Suprapubic skin (tissue), 4 donors: ENCODE measurements around the gene COA5. TPM values are rescaled to one million over a fixed set of nuclear protein-coding genes. Genes with fewer than 3 reads are reported as not detected.

Experiments
- DNase-seq, 2 donors: peaks; one replicate each; pipeline ENCODE4 v3.0.0-alpha.2; 2019; ENCODE audit warnings: low spot score in 2 of 2
- H3K27ac ChIP-seq: fragments of 200-600 bp; sonication (generic); one replicate; pipeline ENCODE4 v1.5.1; 2019
- H3K27me3 ChIP-seq: fragments of 200-600 bp; sonication (generic); one replicate; pipeline ENCODE4 v1.5.1; 2019
- H3K36me3 ChIP-seq: fragments of 200-600 bp; sonication (generic); one replicate; pipeline ENCODE4 v1.5.1; 2019
- H3K4me1 ChIP-seq: fragments of 200-600 bp; sonication (generic); one replicate; pipeline ENCODE4 v1.5.1; 2019
- H3K4me3 ChIP-seq: fragments of 200-600 bp; sonication (generic); one replicate; pipeline ENCODE4 v1.5.1; 2019; ENCODE audit warnings: mild to moderate bottlenecking
- H3K9me3 ChIP-seq: fragments of 200-600 bp; sonication (generic); one replicate; pipeline ENCODE4 v1.5.1; 2019
- EP300 ChIP-seq: sonication (generic); formaldehyde crosslinking; IDR thresholded peaks from one replicate; pipeline ENCODE4 v1.6.1; 2017; ENCODE audit warnings: antibody characterized with exemption
- POLR2A ChIP-seq, 2 donors: fragments of 450-650 bp; IDR thresholded peaks; one replicate each; pipeline ENCODE4 v1.6.1; 2017; ENCODE audit warnings: antibody characterized with exemption in 2 of 2, mild to moderate bottlenecking in 2 of 2, moderate library complexity in 2 of 2
- POLR2AphosphoS5 ChIP-seq, 3 donors: sonication (generic); formaldehyde crosslinking; IDR thresholded peaks; one replicate each; pipeline ENCODE4 v1.6.1; 2017; ENCODE audit warnings: antibody characterized with exemption in 3 of 3
- WGBS: methylation state at CpG from one replicate; pipeline ENCODE4 v1.1.5; 2018; 5-methylcytosine and 5-hydroxymethylcytosine counted together
- total RNA-seq, 4 donors: library from RNA; depleted of rRNA; stranded (reverse); fragments of >200 nt; gene quantifications; one replicate each; pipeline ENCODE4 v1.1.0, GENCODE V29; 2016
- TF ChIP-seq, protein P1 (sequence below), 2 donors: fragments of 200-600 bp in 1 of 2; fragments of 450-650 bp in 1 of 2; sonication (generic) in 1 of 2; IDR thresholded peaks; one replicate each; pipeline ENCODE4 v1.5.1; 2016 to 2019; ENCODE audit warnings: antibody characterized with exemption in 2 of 2, mild to moderate bottlenecking in 1 of 2, moderate library complexity in 1 of 2

The COA5 gene
- total RNA-seq, 4 donors from 2014 or later, result 22.9 to 42.7 (median 30.3) TPM

DNA sequence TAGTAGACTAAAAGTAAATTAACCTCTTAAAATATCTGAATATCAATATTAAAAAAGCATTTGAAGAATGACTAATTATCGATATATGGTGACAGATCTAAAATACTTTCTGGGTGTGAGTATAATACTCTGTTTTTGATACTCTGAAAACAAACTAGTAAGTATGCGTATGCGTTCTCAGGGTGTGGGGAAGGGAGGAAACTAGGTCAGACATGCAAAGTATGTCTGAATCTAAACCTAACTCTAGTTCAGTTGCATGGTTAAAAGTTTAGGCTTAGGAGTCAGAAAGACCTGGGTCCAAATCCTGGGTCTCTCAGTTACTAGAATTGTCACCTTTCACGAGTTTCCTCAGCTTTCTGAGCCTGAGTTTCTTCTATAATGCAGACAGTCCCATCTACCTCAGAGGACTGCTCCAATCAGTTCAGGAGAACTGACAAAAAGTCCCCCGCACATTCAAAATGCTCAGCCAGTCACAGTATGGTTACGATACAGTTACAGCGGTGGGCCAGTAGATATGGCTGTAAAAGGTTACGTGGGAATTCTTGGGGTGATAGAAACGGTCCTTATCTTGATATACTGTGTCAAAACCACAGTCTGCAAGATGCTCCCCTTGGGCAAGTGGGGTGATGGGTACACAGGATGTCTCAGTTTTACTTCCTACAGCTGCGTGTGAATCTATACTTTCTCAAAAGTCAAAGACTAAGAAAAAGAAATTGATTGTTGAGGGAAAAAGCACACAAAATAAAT is 29.3 kb upstream of the COA5 start:
- no peak for DNase-seq

DNA sequence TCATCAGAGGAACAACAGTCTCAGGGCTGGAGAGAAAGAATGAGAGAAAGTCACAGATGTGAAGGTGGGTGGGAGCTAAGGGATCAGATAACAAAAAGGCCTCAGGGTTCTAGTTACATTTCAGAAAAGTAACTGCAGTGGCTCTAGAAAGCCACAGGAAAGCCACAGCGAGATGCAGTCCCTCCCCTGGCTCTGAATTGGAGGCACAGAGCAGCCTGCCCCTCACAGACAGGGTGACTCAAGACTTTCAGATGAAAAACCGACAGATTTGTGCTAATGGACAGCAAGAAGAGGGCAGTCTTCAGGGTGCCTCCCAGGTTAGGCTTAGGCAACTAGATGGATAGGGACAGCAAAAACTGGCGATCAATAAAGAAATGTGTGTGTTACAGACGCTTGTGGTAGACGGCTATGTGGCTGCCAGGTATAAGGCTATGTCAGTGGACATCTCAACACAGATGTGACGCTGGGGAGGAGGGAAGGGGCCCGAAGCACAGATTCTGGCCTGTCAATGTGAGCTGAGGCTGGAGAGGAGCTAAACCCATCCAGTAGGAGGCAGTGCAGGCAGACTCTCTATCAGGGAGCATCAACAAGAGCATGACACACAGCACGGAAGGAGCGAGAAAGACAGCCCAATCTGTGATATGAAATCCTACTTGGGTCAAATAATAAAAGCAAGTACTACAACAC is 26.2 kb upstream of the COA5 start:
- DNase-seq, result no peak
- H3K27me3 ChIP-seq, result no peaks in the 10 kb centered on the region
- no peak overlapping the region for H3K27ac ChIP-seq
- TF ChIP-seq POLR2AphosphoS5 (IDR thresholded peaks at IDR 0.05), result no peak
- TF ChIP-seq POLR2A (IDR thresholded peaks at IDR 0.05), result no peak
- TF ChIP-seq, protein P1, sequence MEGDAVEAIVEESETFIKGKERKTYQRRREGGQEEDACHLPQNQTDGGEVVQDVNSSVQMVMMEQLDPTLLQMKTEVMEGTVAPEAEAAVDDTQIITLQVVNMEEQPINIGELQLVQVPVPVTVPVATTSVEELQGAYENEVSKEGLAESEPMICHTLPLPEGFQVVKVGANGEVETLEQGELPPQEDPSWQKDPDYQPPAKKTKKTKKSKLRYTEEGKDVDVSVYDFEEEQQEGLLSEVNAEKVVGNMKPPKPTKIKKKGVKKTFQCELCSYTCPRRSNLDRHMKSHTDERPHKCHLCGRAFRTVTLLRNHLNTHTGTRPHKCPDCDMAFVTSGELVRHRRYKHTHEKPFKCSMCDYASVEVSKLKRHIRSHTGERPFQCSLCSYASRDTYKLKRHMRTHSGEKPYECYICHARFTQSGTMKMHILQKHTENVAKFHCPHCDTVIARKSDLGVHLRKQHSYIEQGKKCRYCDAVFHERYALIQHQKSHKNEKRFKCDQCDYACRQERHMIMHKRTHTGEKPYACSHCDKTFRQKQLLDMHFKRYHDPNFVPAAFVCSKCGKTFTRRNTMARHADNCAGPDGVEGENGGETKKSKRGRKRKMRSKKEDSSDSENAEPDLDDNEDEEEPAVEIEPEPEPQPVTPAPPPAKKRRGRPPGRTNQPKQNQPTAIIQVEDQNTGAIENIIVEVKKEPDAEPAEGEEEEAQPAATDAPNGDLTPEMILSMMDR (IDR thresholded peaks at IDR 0.05), result no peak
- no peak for TF ChIP-seq EP300
- 77% methylated on average over 9 of the region's 9 CpGs for WGBS
- H3K9me3 ChIP-seq, result no peaks in the 10 kb centered on the region
- H3K36me3 ChIP-seq, result peaks cover 38% of the 10 kb centered on the region
- H3K4me3 ChIP-seq, result no peak overlapping the region
- H3K4me1 ChIP-seq, result no peaks in the 10 kb centered on the region

More for the DNA sequence above, 29.3 kb upstream of the COA5 start:
- Histone ChIP-seq H3K27me3 (no peaks in the 10 kb centered on the region), H3K4me1 (no peaks in the 10 kb centered on the region), H3K27ac (no peak overlapping the region), H3K4me3 (no peak overlapping the region), H3K9me3 (no peaks in the 10 kb centered on the region), H3K36me3 (peaks cover 41% of the 10 kb centered on the region)
- TF ChIP-seq EP300 (no peak), POLR2A (IDR thresholded peaks at IDR 0.05) (no peak)
- 88% methylated on average over 10 of the region's 10 CpGs for WGBS

DNA sequence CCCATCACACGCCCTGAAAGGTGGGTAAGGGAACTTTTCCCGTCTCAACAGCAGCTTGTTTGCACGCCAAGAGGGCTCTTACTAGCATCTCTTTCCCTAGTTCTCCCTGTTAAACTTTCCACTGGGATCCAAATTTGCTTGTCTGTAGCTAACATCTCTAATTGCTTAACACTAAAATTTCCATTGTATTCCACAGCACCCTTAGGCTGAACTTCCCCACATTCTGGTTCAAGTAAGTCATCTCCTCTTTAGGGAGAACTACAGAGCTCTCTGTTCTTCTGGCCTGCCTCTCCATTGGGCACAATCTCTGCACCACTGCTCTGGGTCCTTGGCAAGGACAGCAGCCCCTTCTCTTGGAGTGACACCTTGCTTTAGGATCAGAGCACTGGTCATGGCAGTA is 24.0 kb upstream of the COA5 start:
- WGBS, result 91% methylated on average over 3 of the region's 3 CpGs
- H3K9me3 ChIP-seq, result no peaks in the 10 kb centered on the region
- TF ChIP-seq POLR2A (IDR thresholded peaks at IDR 0.05), result no peak
- no peak for TF ChIP-seq EP300
- TF ChIP-seq, protein P1 (IDR thresholded peaks at IDR 0.05), result no peak

DNA sequence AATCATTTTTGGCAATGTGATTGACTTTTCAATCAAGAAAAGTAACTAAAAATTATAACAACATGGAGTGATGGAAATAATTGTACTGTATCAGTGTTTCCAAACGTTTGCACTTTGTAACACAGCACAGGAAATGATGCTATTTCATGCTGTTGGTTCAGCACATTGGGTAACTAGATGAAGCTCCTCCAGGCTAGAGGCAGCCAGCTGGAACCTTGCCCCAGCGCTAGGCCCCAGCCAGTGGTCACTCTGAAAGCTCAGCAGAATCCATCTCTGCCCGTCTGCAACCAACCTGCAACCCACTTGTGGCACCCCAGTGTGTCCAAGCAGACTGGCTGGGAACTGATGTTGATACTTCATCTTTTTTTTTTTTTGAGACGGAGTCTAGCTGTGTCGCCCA is 15.3 kb upstream of the COA5 start:
- no peak overlapping the region for H3K4me3 ChIP-seq
- H3K9me3 ChIP-seq, result no peaks in the 10 kb centered on the region
- DNase-seq, result no peak
- no peak overlapping the region for H3K27ac ChIP-seq
- WGBS, result 74% methylated on average over 5 of the region's 5 CpGs
- no peaks in the 10 kb centered on the region for H3K4me1 ChIP-seq
- H3K27me3 ChIP-seq, result no peaks in the 10 kb centered on the region
- TF ChIP-seq EP300 (no peak), POLR2AphosphoS5 (IDR thresholded peaks at IDR 0.05) (no peak), POLR2A (IDR thresholded peaks at IDR 0.05) (no peak)
- TF ChIP-seq, protein P1 (IDR thresholded peaks at IDR 0.05), result no peak
- peaks cover 6% of the 10 kb centered on the region for H3K36me3 ChIP-seq

More for the DNA sequence above, 24.0 kb upstream of the COA5 start:
- H3K4me1 ChIP-seq, result no peaks in the 10 kb centered on the region
- H3K4me3 ChIP-seq, result no peak overlapping the region
- H3K27ac ChIP-seq, result no peak overlapping the region
- DNase-seq, result no peak
- no peaks in the 10 kb centered on the region for H3K27me3 ChIP-seq
- peaks cover 34% of the 10 kb centered on the region for H3K36me3 ChIP-seq

DNA sequence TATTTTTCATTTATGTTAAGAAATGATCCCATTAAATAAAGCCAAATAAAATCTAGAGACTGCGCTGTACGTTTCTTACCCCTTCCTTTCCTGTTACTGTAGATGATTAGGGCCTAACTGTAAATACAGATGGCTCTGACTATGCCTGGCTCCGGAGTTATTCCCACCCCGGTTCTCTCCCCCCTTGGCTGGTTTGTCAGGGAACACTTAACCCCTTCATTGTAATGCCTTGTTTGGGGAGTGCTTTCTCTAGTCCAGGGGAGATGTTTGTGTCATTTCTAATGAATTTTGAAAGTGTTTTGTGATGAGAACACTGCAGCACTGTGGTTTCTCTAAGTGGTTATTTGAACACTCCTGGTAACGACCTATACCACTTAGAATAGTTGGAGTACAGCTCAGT is 8.8 kb upstream of the COA5 start:
- peaks cover 56% of the 10 kb centered on the region for H3K36me3 ChIP-seq
- no peaks in the 10 kb centered on the region for H3K4me1 ChIP-seq
- WGBS, result 59% methylated on average over 5 of the region's 5 CpGs
- H3K9me3 ChIP-seq, result no peaks in the 10 kb centered on the region
- no peak overlapping the region for H3K27ac ChIP-seq
- DNase-seq, result no peak
- no peaks in the 10 kb centered on the region for H3K27me3 ChIP-seq
- TF ChIP-seq POLR2A (IDR thresholded peaks at IDR 0.05) (no peak), EP300 (no peak), POLR2AphosphoS5 (IDR thresholded peaks at IDR 0.05) (no peak)
- TF ChIP-seq, protein P1 (IDR thresholded peaks at IDR 0.05), result no peak
- H3K4me3 ChIP-seq, result no peak overlapping the region
